K562 (cell line): ENCODE data around the gene CPED1. TPM values are rescaled to one million over a fixed set of nuclear protein-coding genes. Genes with fewer than 3 reads are reported as not detected.

Experiments used
- HINFP ChIP-seq: fragments of 450-650 bp; conservative IDR thresholded peaks from 2 replicates; pipeline ENCODE4 v1.6.1; 2016; ENCODE audit warnings: missing genetic modification characterization, low read depth, mild to moderate bottlenecking, control low read depth, missing compliant biosample characterization
- MBD1 ChIP-seq: fragments of 250-450 bp; sonication (Bioruptor Pico); IDR thresholded peaks from 2 replicates; pipeline ENCODE4 v1.8.0; 2022; ENCODE audit warnings: inconsistent platforms
- MYNN ChIP-seq, 2 experiments: sonication (generic); formaldehyde crosslinking in 1 of 2; IDR thresholded peaks; 2 replicates each; pipeline versions ENCODE4 v1.5.0 to v1.6.1; 2016 to 2020; ENCODE audit warnings: antibody characterized with exemption in 1 of 2, missing genetic modification reagents in 1 of 2
- PCBP1 ChIP-seq: fragments of 200-400 bp; formaldehyde crosslinking; IDR thresholded peaks from 2 replicates; pipeline ENCODE4 v1.6.1; 2018; ENCODE audit warnings: mild to moderate bottlenecking, low read depth, low read length; ENCODE audit not compliant: poor library complexity, severe bottlenecking
- PML ChIP-seq: IDR thresholded peaks from 2 replicates; pipeline ENCODE4 v1.6.1; 2012; ENCODE audit warnings: low read length, inconsistent platforms
- PTRF ChIP-seq: fragments of 450-650 bp; IDR thresholded peaks from 2 replicates; pipeline ENCODE4 v1.6.1; 2016; ENCODE audit warnings: mild to moderate bottlenecking, missing genetic modification characterization, missing compliant biosample characterization
- RAD51 ChIP-seq: fragments of 450-650 bp; IDR thresholded peaks from 2 replicates; pipeline ENCODE4 v1.7.1; 2016; ENCODE audit warnings: low read depth, mild to moderate bottlenecking, borderline replicate concordance
- SMC3 ChIP-seq: conservative IDR thresholded peaks from 2 replicates; pipeline ENCODE4 v1.6.1; 2011; ENCODE audit warnings: low read depth, low read length, improper control_type of control experiment; ENCODE audit not compliant: insufficient read depth
- SPI1 ChIP-seq: IDR thresholded peaks from 2 replicates; pipeline ENCODE4 v1.6.1; 2011; ENCODE audit warnings: low read depth, low read length, control low read depth, borderline replicate concordance
- TBL1XR1 ChIP-seq, 2 experiments: IDR thresholded peaks; 2 replicates each; pipeline ENCODE4 v1.6.1; 2012; ENCODE audit warnings: improper control_type of control experiment in 2 of 2, low read length in 2 of 2, mild to moderate bottlenecking in 1 of 2
- UBTF ChIP-seq, 2 experiments: IDR thresholded peaks; 2 replicates each; pipeline ENCODE4 v1.6.1; 2012; ENCODE audit warnings: improper control_type of control experiment in 2 of 2, low read depth in 2 of 2, low read length in 2 of 2, borderline replicate concordance in 1 of 2
- ZKSCAN3 ChIP-seq: fragments of 250-450 bp; sonication (Bioruptor Pico); IDR thresholded peaks from 2 replicates; pipeline ENCODE4 v1.4.0; 2020
- ZNF407 ChIP-seq: fragments of 450-650 bp; IDR thresholded peaks from 2 replicates; pipeline ENCODE4 v1.6.1; 2016; ENCODE audit warnings: low read depth
- polyA plus RNA-seq, 8 experiments: library from polyadenylated mRNA; depleted of rRNA in 4 of 8; stranded (reverse) in 5 of 8; unstranded in 3 of 8; fragments of >200 nt; fragmentation: Nextera tagmentation in 2 of 8; fragmentation: Illumina TruSeq in 1 of 8; extraction: Ambion mirVana in 2 of 8; extraction: Trizol in 1 of 8; gene quantifications; 2 replicates each; pipeline versions ENCODE4 v1.2.1 to v1.2.3, GENCODE V29; 2011 to 2014; ENCODE audit warnings: inconsistent platforms in 1 of 8, missing spikeins in 1 of 8
- total RNA-seq, 7 experiments: library from RNA; depleted of rRNA in 6 of 7; stranded (reverse); fragments of >200 nt in 6 of 7; fragmentation: Illumina TruSeq in 2 of 7; extraction: Trizol in 2 of 7; gene quantifications; 2 replicates each; pipeline versions ENCODE4 v1.2.1 to v1.2.3, GENCODE V29; 2011 to 2021; ENCODE audit warnings: low replicate concordance in 1 of 7

Gene CPED1
- total and polyA plus RNA-seq, 9 of the 15 experiments (the other 6 are each of a cell fraction or from before 2014, with no cell fraction given) = 195 to 393 (median 290) TPM

GRCh38 chr7:121041516-121042148 lies 53.1 kb downstream of the CPED1 start (continued):
- no peak for TF ChIP-seq UBTF (IDR thresholded peaks at IDR 0.05; ENCODE audit: borderline replicate concordance in 1 of 2, low read depth in 2 of 2, low read length in 2 of 2)
- no peak for TF ChIP-seq PCBP1
- no peak for TF ChIP-seq MBD1
- no peak for TF ChIP-seq MYNN (IDR thresholded peaks at IDR 0.05)
- no peak for TF ChIP-seq MYNN (CRISPR knock-in tag; IDR thresholded peaks at IDR 0.05)
- peak; percentile 70 for TF ChIP-seq HINFP (tag)
- no peak for TF ChIP-seq RAD51
- peak; percentile 74 to 81; a peak in 2 of 4 replicates for TF ChIP-seq TBL1XR1 (IDR thresholded peaks at IDR 0.05; ENCODE audit: low read length in 2 of 2)
- no peak; the same call in 1 of the 2 replicates for TF ChIP-seq SPI1
- no peak; the same call in 1 of the 2 replicates for TF ChIP-seq PTRF (tag)
- no peak for TF ChIP-seq ZNF407
- TF ChIP-seq SMC3 = no peak
- no peak for TF ChIP-seq ZKSCAN3
- peak; percentile 30; the same call in 1 of the 2 replicates for TF ChIP-seq PML
